Fibroblast of skin of back (primary cell): ENCODE results near the gene ST14.
"Not testable (repeated sequence)": the region's sequence is repeated elsewhere in the genome, so short reads cannot be mapped to it uniquely, and the experiment has no call there.

Experiments used
- DNase-seq: peaks from one replicate; pipeline ENCODE4 v3.0.0-alpha.2; 2013

Gene ST14

GRCh38 chr11:130189492-130190210 lies 30.1 kb downstream of the ST14 start:
- no peak for DNase-seq

- DNase-seq, result no peak
Observed at GRCh38 chr11:130190371-130190881, 30.8 kb downstream of the ST14 start.

GRCh38 chr11:130191896-130192295 lies 32.3 kb downstream of the ST14 start:
- no peak for DNase-seq

- DNase-seq, result no peak
Observed at GRCh38 chr11:130192845-130193267, 33.3 kb downstream of the ST14 start.

GRCh38 chr11:130193551-130193950 lies 34.0 kb downstream of the ST14 start:
- DNase-seq, result not testable (repeated sequence)

- DNase-seq, result no peak
Observed at GRCh38 chr11:130194241-130195023, 34.9 kb downstream of the ST14 start.

GRCh38 chr11:130197386-130198035 lies 37.9 kb downstream of the ST14 start:
- DNase-seq, result no peak

GRCh38 chr11:130198292-130198691 lies 38.7 kb downstream of the ST14 start:
- no peak for DNase-seq

- DNase-seq, result no peak
Observed at GRCh38 chr11:130198964-130199363, 39.4 kb downstream of the ST14 start.

GRCh38 chr11:130199792-130200191 lies 40.2 kb downstream of the ST14 start:
- no peak for DNase-seq

- no peak for DNase-seq
Observed at GRCh38 chr11:130201026-130201425, 41.4 kb downstream of the ST14 start.

- no peak for DNase-seq
Observed at GRCh38 chr11:130202009-130202817, 42.6 kb downstream of the ST14 start.

- no peak for DNase-seq
Observed at GRCh38 chr11:130202818-130203689, 43.5 kb downstream of the ST14 start.

- DNase-seq, result no peak
Observed at GRCh38 chr11:130203766-130204702, 44.5 kb downstream of the ST14 start.

GRCh38 chr11:130204703-130205095 lies 45.1 kb downstream of the ST14 start:
- DNase-seq, result no peak

GRCh38 chr11:130206141-130206540 lies 46.6 kb downstream of the ST14 start:
- DNase-seq, result no peak

- no peak for DNase-seq
Observed at GRCh38 chr11:130208241-130209127, 48.9 kb downstream of the ST14 start.

GRCh38 chr11:130209128-130209932 lies 49.7 kb downstream of the ST14 start:
- DNase-seq, result no peak
